NCI-H2227 (cell line): ENCODE data around the gene KCNQ5.
"Not testable (repeated sequence)": the region's sequence is repeated elsewhere in the genome, so short reads cannot be mapped to it uniquely, and the experiment has no call there.

Source experiments
- DNase-seq: peaks from one replicate; lab custom pipeline; 2025; ENCODE audit not compliant: unreplicated experiment; lab: John Stamatoyannopoulos, UW

The KCNQ5 gene

GRCh38 chr6:72621291-72622093 lies at the start of gene KCNQ5:
TSS of gene KCNQ5 (plus strand) at chr6:72622064.
- peak; percentile 29 for DNase-seq

GRCh38 chr6:72579865-72580264 lies 42.0 kb upstream of the KCNQ5 start:
- DNase-seq = no peak

GRCh38 chr6:72580281-72580940 lies 41.5 kb upstream of the KCNQ5 start:
- DNase-seq = peak; percentile 58

GRCh38 chr6:72580950-72581349 lies 40.9 kb upstream of the KCNQ5 start:
- DNase-seq = not testable (repeated sequence)

- DNase-seq = no peak
These were observed 33.7 kb upstream of the KCNQ5 start for GRCh38 chr6:72588155-72588554.

- no peak for DNase-seq
These were observed 32.8 kb upstream of the KCNQ5 start for GRCh38 chr6:72589096-72589495.

- no peak for DNase-seq
These were observed 26.1 kb upstream of the KCNQ5 start for GRCh38 chr6:72595812-72596211.

GRCh38 chr6:72616406-72617015 lies 5.4 kb upstream of the KCNQ5 start:
- DNase-seq = peak; percentile 7

- DNase-seq = no peak
These were observed 4.1 kb upstream of the KCNQ5 start for GRCh38 chr6:72617721-72618120.

- DNase-seq = peak; percentile 73
These were observed 1.8 kb upstream of the KCNQ5 start for GRCh38 chr6:72619883-72620696.

GRCh38 chr6:72620871-72621290 lies 983 bp upstream of the KCNQ5 start:
- no peak for DNase-seq

GRCh38 chr6:72622094-72622940 lies 453 bp downstream of the KCNQ5 start:
- DNase-seq = peak; percentile 75

- DNase-seq = no peak
These were observed 1.9 kb downstream of the KCNQ5 start for GRCh38 chr6:72623808-72624207.

GRCh38 chr6:72624557-72625160 lies 2.8 kb downstream of the KCNQ5 start:
- peak; percentile 52 for DNase-seq

GRCh38 chr6:72626126-72626525 lies 4.3 kb downstream of the KCNQ5 start:
- no peak for DNase-seq

GRCh38 chr6:72627539-72627938 lies 5.7 kb downstream of the KCNQ5 start:
- no peak for DNase-seq

GRCh38 chr6:72631480-72631879 lies 9.6 kb downstream of the KCNQ5 start:
- no peak for DNase-seq

- DNase-seq = no peak
These were observed 13.8 kb downstream of the KCNQ5 start for GRCh38 chr6:72635636-72636035.

- no peak for DNase-seq
These were observed 14.4 kb downstream of the KCNQ5 start for GRCh38 chr6:72636215-72636614.

GRCh38 chr6:72636786-72637185 lies 14.9 kb downstream of the KCNQ5 start:
- DNase-seq = no peak
